RWPE2 (cell line): Measurements from ENCODE around the gene ERH.

Experiments
- ATAC-seq: fragments of 200-7000 bp; cut with Tn5 transposase; 3 replicates; pipeline ENCODE4 v1.9.1; 2021; ENCODE audit warnings: low read depth
- DNase-seq: peaks from one replicate; pipeline ENCODE4 v3.0.0-alpha.2; 2020; ENCODE audit warnings: low spot score
- H3K27ac ChIP-seq: fragments of 450-650 bp; 2 replicates; pipeline ENCODE4 v1.5.1; 2017; ENCODE audit warnings: mild to moderate bottlenecking; ENCODE audit not compliant: poor library complexity, severe bottlenecking
- H3K27me3 ChIP-seq: fragments of 250-450 bp; sonication (Bioruptor Pico); 2 replicates; pipeline ENCODE4 v1.5.1; 2021; ENCODE audit warnings: mild to moderate bottlenecking, moderate library complexity; ENCODE audit not compliant: insufficient read depth, poor library complexity, severe bottlenecking
- H3K36me3 ChIP-seq: fragments of 250-450 bp; sonication (Bioruptor Pico); 2 replicates; pipeline ENCODE4 v1.5.1; 2020; ENCODE audit warnings: low read depth, mild to moderate bottlenecking, moderate library complexity
- H3K4me1 ChIP-seq: fragments of 250-450 bp; sonication (Bioruptor Pico); 2 replicates; pipeline ENCODE4 v1.5.1; 2021; ENCODE audit warnings: mild to moderate bottlenecking, moderate library complexity; ENCODE audit not compliant: insufficient read depth, poor library complexity, severe bottlenecking
- H3K4me3 ChIP-seq: fragments of 250-450 bp; sonication (Bioruptor Pico); 2 replicates; pipeline ENCODE4 v1.5.1; 2021; ENCODE audit warnings: mild to moderate bottlenecking, moderate library complexity; ENCODE audit not compliant: severe bottlenecking
- H3K9me3 ChIP-seq: fragments of 250-450 bp; sonication (Bioruptor Pico); 2 replicates; pipeline ENCODE4 v1.5.1; 2021; ENCODE audit warnings: mild to moderate bottlenecking, moderate library complexity; ENCODE audit not compliant: severe bottlenecking
- CTCF ChIP-seq: fragments of 450-650 bp; IDR thresholded peaks from one replicate; pipeline ENCODE4 v1.5.1; 2017; ENCODE audit warnings: mild to moderate bottlenecking, moderate library complexity; ENCODE audit not compliant: poor library complexity, severe bottlenecking

ERH gene

GRCh38 chr14:69353168-69353567, 44.9 kb downstream of the ERH start:
- Histone ChIP-seq H3K27ac (no peak overlapping the region), H3K9me3 (no peaks in the 10 kb centered on the region), H3K36me3 (no peaks in the 10 kb centered on the region), H3K27me3 (no peaks in the 10 kb centered on the region), H3K4me1 (no peaks in the 10 kb centered on the region), H3K4me3 (no peak overlapping the region)
- no peak for ATAC-seq
- no peak for TF ChIP-seq CTCF
- no peak for DNase-seq

- ATAC-seq = no peak
- no peaks in the 10 kb centered on the region for H3K27me3 ChIP-seq
- TF ChIP-seq CTCF = no peak
Measured at GRCh38 chr14:69351911-69352310, 46.2 kb downstream of the ERH start.

GRCh38 chr14:69351385-69351784, 46.7 kb downstream of the ERH start:
- no peaks in the 10 kb centered on the region for H3K27me3 ChIP-seq
- no peak overlapping the region for H3K4me3 ChIP-seq
- no peaks in the 10 kb centered on the region for H3K36me3 ChIP-seq
- H3K9me3 ChIP-seq = no peaks in the 10 kb centered on the region
- H3K4me1 ChIP-seq = no peaks in the 10 kb centered on the region
- H3K27ac ChIP-seq = no peak overlapping the region
- ATAC-seq (no peak), DNase-seq (no peak)
- no peak for TF ChIP-seq CTCF

More at GRCh38 chr14:69351911-69352310, 46.2 kb downstream of the ERH start:
- H3K4me3 ChIP-seq = no peak overlapping the region
- no peaks in the 10 kb centered on the region for H3K4me1 ChIP-seq
- no peak overlapping the region for H3K27ac ChIP-seq
- no peaks in the 10 kb centered on the region for H3K36me3 ChIP-seq
- DNase-seq = no peak
- no peaks in the 10 kb centered on the region for H3K9me3 ChIP-seq

GRCh38 chr14:69350892-69351291, 47.2 kb downstream of the ERH start:
- DNase-seq (no peak), ATAC-seq (no peak)
- no peak for TF ChIP-seq CTCF
- Histone ChIP-seq H3K36me3 (no peaks in the 10 kb centered on the region), H3K9me3 (no peaks in the 10 kb centered on the region), H3K4me1 (no peaks in the 10 kb centered on the region), H3K4me3 (no peak overlapping the region), H3K27me3 (no peaks in the 10 kb centered on the region), H3K27ac (no peak overlapping the region)

- DNase-seq (no peak), ATAC-seq (no peak)
- H3K9me3 ChIP-seq = no peaks in the 10 kb centered on the region
- H3K36me3 ChIP-seq = no peaks in the 10 kb centered on the region
- H3K4me1 ChIP-seq = no peaks in the 10 kb centered on the region
- no peak for TF ChIP-seq CTCF
- no peak overlapping the region for H3K27ac ChIP-seq
- no peaks in the 10 kb centered on the region for H3K27me3 ChIP-seq
- no peak overlapping the region for H3K4me3 ChIP-seq
Measured at GRCh38 chr14:69349091-69349777, 48.9 kb downstream of the ERH start.
